Body of pancreas (tissue), 4 donors: ENCODE measurements around the gene SH3PXD2A. TPM values are rescaled to one million over a fixed set of nuclear protein-coding genes. Genes with fewer than 3 reads are reported as not detected.

Experiments
- ATAC-seq: fragments of 150-250 bp; one replicate; pipeline ENCODE4 v1.9.1; 2016
- DNase-seq, 4 donors: peaks; one replicate each; pipeline ENCODE4 v3.0.0-alpha.2; 2019
- H3K27ac ChIP-seq, 4 donors: fragments of 200-600 bp; sonication (generic); 1 replicate in 3 of 4; 2 replicates in 1 of 4; pipeline versions ENCODE4 v1.5.1 to v1.6.1; 2016 to 2019; ENCODE audit warnings: mild to moderate bottlenecking in 1 of 4, mixed read lengths in 1 of 4, moderate library complexity in 1 of 4
- H3K27me3 ChIP-seq, 2 donors: fragments of 200-600 bp; sonication (generic); one replicate each; pipeline ENCODE4 v1.6.0; 2016; ENCODE audit warnings: mild to moderate bottlenecking in 1 of 2
- H3K36me3 ChIP-seq, 2 donors: fragments of 200-600 bp; sonication (generic); replicated peaks in 1 of 2; 2 replicates each; pipeline ENCODE4 v1.5.1; 2016; ENCODE audit warnings: low read depth in 2 of 2; ENCODE audit not compliant: insufficient read depth in 1 of 2
- H3K4me1 ChIP-seq: fragments of 200-600 bp; sonication (generic); one replicate; pipeline ENCODE4 v1.6.0; 2016
- H3K4me3 ChIP-seq, 2 donors: fragments of 200-600 bp; sonication (generic); 1 replicate in 1 of 2; 2 replicates in 1 of 2; pipeline ENCODE4 v1.5.1; 2016 to 2019
- H3K9me3 ChIP-seq, 3 donors: fragments of 200-600 bp; sonication (generic); 1 replicate in 2 of 3; 2 replicates in 1 of 3; pipeline ENCODE4 v1.5.1; 2016
- CTCF ChIP-seq, 7 experiments: fragments of 450-650 bp in 4 of 7; fragments of 200-600 bp in 3 of 7; sonication (generic) in 3 of 7; IDR thresholded peaks; one replicate each; pipeline ENCODE4 v1.5.1; 2016 to 2019; ENCODE audit warnings: antibody characterized with exemption in 7 of 7
- POLR2A ChIP-seq, 3 donors: fragments of 450-650 bp; IDR thresholded peaks; one replicate each; pipeline ENCODE4 v1.6.1; 2016; ENCODE audit warnings: antibody characterized with exemption in 3 of 3, mild to moderate bottlenecking in 2 of 3
- WGBS, 2 donors: methylation state at CpG; one replicate each; pipeline ENCODE4 v1.1.5; 2017; 5-methylcytosine and 5-hydroxymethylcytosine counted together
- intact Hi-C: fragments of 100-400 bp; cut with DNase I; formaldehyde crosslinking; loops from one replicate; pipeline ENCODE4 v1.15.1; 2023
- total RNA-seq, 2 donors: library from RNA; depleted of rRNA; stranded (reverse); fragments of >200 nt; gene quantifications; one replicate each; pipeline ENCODE4 v1.1.0, GENCODE V29; 2016

SH3PXD2A gene
- total RNA-seq, 2 donors from 2014 or later, result 7.3 to 9.9 TPM

- 69 to 84% methylated on average over 3 of the region's 3 CpGs for WGBS, 2 donors
- ATAC-seq, result no peak
Measured at GRCh38 chr10:103723557-103723956, 131.8 kb downstream of the SH3PXD2A start.

DNA sequence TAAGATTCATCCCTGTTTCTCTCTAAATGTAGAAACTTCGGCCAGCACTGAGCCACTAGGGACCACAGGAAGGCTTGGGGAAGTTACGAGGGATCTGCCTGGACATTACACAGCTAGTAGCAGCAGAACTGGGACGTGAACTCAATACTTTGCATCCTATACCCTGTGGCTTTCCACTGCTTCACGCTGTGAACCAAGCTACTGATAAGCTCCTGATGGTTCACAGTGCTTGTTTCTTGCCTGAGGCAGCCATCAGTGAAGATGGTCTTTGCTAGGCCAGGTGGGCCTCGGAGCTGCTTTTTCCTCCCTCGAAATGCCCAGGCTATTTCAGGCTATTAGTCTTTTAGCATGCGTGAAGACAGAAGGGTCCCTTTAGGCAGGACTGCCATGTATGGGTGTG lies 132.7 kb downstream of the SH3PXD2A start:
- TF ChIP-seq POLR2A (IDR thresholded peaks at IDR 0.05) (no peak), CTCF (IDR thresholded peaks at IDR 0.05) (no peak)
- Histone ChIP-seq H3K4me1 (peaks cover 2% of the 10 kb centered on the region), H3K36me3 (no peaks in the 10 kb centered on the region), H3K4me3 (no peak overlapping the region), H3K9me3 (no peaks in the 10 kb centered on the region), H3K27ac (no peak overlapping the region), H3K27me3 (no peaks in the 10 kb centered on the region)
- DNase-seq (no peak), ATAC-seq (no peak)
- intact Hi-C loops, result no loop called here
- WGBS, 2 donors, result 76 to 83% methylated on average over 7 of the region's 7 CpGs

More at GRCh38 chr10:103723557-103723956, 131.8 kb downstream of the SH3PXD2A start:
- DNase-seq, result no peak
- Histone ChIP-seq H3K4me3 (no peak overlapping the region), H3K27me3 (no peaks in the 10 kb centered on the region), H3K4me1 (no peaks in the 10 kb centered on the region), H3K27ac (no peak overlapping the region), H3K36me3 (no peaks in the 10 kb centered on the region), H3K9me3 (no peaks in the 10 kb centered on the region)
- intact Hi-C loops, result no loop called here
- TF ChIP-seq CTCF (IDR thresholded peaks at IDR 0.05) (no peak), POLR2A (IDR thresholded peaks at IDR 0.05) (no peak)

- DNase-seq (no peak), ATAC-seq (no peak)
- TF ChIP-seq CTCF (IDR thresholded peaks at IDR 0.05) (no peak), POLR2A (IDR thresholded peaks at IDR 0.05) (no peak)
- H3K27me3 ChIP-seq, result no peaks in the 10 kb centered on the region
- no peak overlapping the region for H3K4me3 ChIP-seq
- no peaks in the 10 kb centered on the region for H3K36me3 ChIP-seq
- intact Hi-C loops, result no loop called here
- H3K27ac ChIP-seq, result no peak overlapping the region
- no peaks in the 10 kb centered on the region for H3K9me3 ChIP-seq
- WGBS, 2 donors, result 78 to 82% methylated on average over 5 to 6 of the region's 6 CpGs
- peaks cover 19% of the 10 kb centered on the region for H3K4me1 ChIP-seq
Measured at GRCh38 chr10:103720964-103721335, 134.4 kb downstream of the SH3PXD2A start.

GRCh38 chr10:103720328-103720963 lies 134.9 kb downstream of the SH3PXD2A start:
- WGBS, 2 donors, result 70 to 72% methylated on average over 8 to 17 of the region's 17 CpGs
- TF ChIP-seq CTCF (IDR thresholded peaks at IDR 0.05), result no peak
- no peak for TF ChIP-seq POLR2A (IDR thresholded peaks at IDR 0.05)
- no peak for DNase-seq
- H3K36me3 ChIP-seq, result no peaks in the 10 kb centered on the region
- no peak overlapping the region for H3K27ac ChIP-seq
- H3K4me1 ChIP-seq, result peaks cover 24% of the 10 kb centered on the region
- H3K27me3 ChIP-seq, result no peaks in the 10 kb centered on the region
- H3K9me3 ChIP-seq, result no peaks in the 10 kb centered on the region
- ATAC-seq, result no peak
- intact Hi-C loops, result no loop called here
- H3K4me3 ChIP-seq, result no peak overlapping the region

DNA sequence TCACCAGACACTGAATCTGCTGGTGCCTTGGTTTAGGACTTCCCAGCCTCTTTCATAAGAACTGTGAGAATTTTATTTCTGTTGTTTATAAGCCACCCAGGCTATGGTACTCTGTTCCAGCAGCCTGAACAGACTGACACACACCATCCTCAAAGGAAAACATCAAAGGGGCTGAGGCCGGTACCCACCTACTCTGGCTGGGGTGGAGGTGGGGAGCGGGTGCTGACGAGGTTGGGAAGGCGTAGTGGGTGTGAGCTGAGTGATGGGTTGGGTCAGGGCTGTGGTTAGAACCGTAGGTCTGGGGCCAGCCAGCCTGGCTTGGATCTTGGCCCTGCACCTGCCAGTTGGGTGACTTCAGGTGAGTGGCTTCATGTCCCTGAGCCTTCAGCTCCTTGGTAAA lies 136.3 kb downstream of the SH3PXD2A start:
- Histone ChIP-seq H3K27ac (no peak overlapping the region), H3K36me3 (no peaks in the 10 kb centered on the region), H3K4me1 (peaks cover 27% of the 10 kb centered on the region), H3K4me3 (no peak overlapping the region), H3K27me3 (no peaks in the 10 kb centered on the region), H3K9me3 (no peaks in the 10 kb centered on the region)
- intact Hi-C loops, result no loop called here
- TF ChIP-seq CTCF (IDR thresholded peaks at IDR 0.05), result no peak
- no peak for TF ChIP-seq POLR2A (IDR thresholded peaks at IDR 0.05)
- no peak for ATAC-seq
- no peak for DNase-seq
- 61 to 70% methylated on average over 5 of the region's 5 CpGs for WGBS, 2 donors
